ENCODE results near the gene INSRR.
A peak's percentile ranks its signal among the peaks of the same experiment; 100 is the strongest.

The INSRR gene

DNA sequence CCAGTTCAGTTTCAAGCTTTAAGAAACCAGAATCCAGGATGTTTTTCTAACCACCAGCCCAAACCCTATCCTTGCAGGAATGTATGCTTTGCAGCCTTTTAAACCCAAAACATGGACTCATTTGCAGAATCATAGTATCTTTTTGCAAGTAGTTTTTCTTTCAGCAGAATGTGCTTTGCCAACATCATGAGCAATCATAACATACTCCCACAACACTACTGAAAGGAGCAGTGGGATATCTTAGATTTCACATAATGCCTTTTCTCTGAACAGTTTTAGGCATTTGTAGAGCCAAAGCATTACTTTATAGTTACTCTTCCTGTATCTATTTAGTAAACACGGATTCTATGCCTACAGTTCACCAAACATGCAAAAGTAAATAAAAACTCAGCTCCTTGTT lies 32.3 kb downstream of the INSRR start:
- DNase-seq (ENCODE audit: low read depth) = no peak

DNA sequence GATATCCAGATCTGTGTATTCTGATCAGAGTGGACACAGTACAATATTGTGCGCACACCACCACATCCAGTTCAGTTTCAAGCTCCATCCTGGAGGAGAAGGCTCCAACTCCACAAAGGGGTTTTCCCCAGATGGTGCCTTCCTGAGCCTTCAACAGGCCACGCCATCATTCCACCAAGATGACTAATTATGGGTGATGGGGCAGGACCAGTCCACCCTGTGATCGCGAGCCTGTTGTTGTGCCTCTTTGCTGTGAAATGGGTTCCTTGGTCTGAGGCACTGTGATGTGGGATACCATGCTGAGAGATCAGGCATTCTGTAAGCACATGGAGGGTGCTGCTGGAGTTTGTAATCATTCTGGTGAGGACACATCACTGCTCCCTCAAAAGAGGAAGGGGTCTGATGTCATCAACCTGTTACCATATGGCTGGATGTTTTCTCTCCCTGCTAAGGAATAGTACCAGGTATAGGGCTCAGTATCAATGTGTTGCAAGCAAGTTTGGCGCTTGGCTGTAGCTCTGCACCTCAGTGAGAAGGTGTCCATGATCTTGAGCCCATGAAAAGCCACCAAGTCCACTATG lies 35.6 kb downstream of the INSRR start:
- no peak for DNase-seq (ENCODE audit: low read depth)

DNA sequence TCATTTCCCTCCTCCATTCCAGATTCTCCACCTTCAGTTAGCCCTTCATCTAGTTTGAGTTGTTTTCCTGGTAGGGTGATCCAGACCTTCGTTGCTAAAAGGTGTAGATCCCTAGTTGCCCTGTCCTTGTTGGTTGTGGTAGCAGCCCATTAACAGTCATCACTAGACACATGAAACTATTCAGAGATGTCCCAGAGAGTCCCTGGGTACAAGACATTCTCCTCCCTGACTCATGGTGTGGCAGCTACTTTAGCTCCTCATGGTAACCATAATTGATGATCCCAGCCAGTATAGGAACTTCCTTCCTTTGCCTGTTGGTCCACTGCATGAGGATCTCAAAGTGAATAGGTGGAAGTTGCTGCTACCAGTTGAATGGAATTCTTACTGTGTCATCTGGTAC lies 36.2 kb downstream of the INSRR start:
- DNase-seq (ENCODE audit: low read depth) = no peak

DNA sequence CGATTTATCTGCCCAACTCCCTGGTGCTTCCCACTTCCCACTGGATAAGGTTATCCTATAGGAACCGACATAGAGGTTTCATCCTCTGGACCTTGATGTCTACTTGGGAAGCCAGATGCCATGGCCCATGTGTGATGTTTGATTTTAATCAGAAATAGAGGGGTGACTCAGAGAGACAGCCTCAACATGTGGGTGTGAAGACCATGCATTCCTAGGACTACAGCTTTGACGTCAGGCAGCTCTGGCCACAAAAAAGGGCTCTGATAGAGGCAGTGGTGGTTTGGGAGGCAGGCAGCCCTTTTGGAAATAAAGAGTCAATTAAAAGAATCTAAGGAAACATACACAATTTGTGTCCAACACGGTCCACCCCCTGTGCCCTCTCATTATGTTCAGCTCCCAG lies 37.1 kb downstream of the INSRR start:
- no peak for DNase-seq (ENCODE audit: low read depth)

DNA sequence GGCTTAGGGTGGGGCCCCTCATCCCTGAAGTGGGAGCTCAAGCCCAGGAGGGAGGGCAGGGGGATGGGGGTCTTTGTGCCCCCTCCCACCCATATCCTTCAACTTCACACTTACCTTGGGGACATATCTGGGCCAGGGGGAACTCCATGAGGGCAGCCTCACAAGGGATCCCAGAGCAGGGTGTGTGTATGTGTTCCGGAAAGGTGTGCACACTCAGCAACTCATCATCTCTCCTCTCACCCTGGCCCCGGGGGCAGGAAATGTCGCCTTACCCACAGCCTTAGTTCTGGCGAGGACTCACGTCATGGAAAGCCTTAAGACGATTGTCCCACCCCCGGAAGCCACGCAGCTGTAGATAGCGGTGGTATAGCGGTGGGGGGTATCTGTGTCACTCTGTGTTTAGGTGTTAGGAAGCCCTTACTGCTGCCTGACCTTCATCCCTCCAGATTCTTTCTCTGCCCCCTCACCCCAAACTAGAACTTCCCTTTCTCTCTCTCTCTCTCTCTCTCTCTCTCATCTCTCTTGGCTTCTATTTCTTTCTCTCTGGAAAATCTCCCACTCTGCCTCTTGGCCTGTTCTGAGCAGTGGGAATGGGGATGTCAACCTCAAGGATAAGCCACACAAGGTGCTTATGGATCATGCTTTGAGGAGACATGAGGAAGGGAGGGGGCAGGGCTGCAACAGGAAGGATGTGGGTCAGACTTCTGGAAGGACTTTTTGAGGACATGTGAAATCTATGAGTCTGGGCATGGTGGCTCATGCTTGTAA lies 42.2 kb downstream of the INSRR start, which contains the start of gene SH2D2A:
SH2D2A (minus strand) TSS at position 288 of the 768 bp plus-strand sequence; CDS start at position 148, 140 bp downstream.
- DNase-seq (ENCODE audit: low read depth) = peak; percentile 92

DNA sequence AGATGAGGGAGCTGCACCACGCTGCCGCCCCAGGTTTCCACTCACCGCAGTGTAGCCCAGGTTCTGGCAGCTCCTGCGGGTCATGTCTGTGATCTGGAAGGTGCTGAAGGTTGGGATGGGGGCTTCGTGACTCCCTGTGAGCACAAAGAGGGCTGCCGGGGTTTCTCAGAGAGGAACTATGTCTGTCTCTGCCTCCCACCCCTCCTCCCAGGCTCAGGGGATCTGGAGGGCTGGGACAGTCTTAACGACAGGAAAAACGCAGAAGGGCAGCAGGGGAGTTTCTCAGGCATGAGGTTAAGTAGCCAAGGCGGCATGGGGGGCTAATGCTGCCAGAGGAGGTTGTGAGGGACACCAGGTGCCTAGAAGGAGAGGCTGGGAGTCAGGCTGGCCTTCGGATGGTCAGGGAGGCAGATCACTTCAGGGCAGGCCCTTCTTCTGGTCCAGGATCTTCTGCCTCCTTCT lies 42.9 kb downstream of the INSRR start:
- no peak for DNase-seq (ENCODE audit: low read depth)

DNA sequence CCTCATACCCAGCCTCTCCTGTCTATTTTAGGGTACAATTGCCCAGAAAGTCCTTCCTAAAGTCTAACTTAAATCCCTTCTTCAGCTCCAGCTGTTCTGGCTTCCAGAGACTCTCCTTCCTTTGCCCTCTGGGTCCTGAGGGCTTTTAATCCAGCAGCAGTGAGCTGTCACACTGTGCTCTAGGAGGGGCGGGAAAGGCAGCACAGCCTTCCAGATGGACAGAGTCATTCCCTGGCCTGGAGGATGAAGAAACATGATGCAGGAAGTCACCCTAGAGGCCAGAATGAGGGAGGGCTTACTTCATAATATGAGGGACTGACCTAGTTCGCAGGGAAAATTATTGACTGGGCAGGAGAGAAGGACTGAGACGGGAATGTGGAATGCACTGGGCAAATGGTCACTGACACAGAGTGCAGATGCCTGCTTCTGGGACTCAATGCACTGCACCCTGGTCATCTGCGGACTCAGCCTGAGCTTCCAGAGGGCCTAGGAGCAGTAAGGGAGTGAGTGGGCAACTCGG lies 43.5 kb downstream of the INSRR start:
- DNase-seq (ENCODE audit: low read depth) = no peak

DNA sequence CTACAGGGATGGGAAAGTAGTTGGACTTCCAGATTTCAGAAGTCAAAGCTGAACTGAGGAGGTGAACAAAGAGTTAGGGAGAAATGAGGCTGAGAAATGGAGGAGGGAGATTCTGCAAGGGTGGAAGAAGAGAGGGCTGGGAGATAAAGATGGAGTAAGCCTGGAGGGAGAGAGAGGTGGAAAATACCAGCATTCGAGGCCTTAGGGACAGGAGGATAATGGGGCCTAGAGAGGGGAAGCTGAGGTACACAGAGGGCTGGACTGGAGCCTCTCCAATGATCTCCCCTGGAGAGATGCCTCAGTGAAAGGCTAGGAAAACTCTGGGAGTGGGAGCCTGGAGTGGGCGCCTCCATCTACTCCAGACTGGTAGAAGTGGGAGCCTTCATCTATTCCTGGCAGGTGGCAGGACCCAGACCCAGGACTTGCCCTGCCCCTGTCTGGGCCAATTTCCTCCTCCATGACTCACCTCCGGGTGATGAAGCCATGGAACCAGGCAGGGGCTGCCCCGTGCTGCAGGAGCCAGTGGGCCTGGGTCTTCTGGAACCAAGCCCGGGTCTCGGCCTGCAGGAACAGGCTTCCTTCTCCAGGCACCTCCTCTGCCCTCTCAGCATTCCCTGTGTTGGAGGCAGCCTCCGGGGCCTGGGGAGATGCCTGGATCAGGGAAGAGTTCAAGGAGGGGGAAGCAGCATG lies 44.2 kb downstream of the INSRR start:
- peak; percentile 26 for DNase-seq (ENCODE audit: low read depth)

DNA sequence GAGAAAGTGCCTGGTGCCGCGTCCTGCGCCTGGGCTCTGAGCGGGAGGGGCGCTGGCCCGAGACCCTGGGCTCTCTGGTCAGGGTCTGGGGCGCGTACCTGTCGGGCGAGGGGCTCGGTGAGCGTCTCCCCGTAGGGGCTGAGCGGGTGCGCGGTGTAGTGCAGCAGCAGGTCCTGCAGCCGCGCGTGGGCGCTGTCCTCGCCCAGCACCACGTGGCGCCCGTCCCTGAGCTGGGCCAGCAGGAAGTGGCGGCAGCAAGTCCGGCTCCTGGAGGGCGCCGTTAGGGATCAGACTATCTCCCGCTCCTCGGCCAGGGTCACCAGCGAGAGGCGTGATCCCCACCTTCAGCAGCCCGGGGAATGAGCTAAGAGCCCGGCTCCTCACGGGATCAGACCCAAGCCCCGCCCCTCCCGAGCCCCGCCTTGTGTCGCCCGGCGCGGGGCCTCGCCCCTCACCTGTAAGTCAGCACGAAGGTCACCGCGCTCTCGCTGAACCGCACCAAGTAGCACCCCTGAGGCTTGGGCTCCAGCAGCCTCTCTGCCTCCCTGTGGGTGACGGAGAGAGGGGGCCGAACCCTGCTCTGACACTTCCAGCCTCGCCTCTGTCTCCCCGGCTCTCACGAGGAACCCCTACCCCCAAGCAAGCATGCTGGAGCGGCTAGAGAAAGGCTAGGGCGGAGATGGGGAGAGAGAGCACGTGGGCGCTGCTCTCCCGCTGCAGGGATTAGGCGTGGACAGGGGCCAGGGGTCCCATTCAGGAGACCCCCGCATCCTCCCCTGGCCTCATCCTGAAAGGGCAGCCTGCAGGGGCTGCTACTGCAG lies 45.0 kb downstream of the INSRR start:
- DNase-seq (ENCODE audit: low read depth) = peak; percentile 69

DNA sequence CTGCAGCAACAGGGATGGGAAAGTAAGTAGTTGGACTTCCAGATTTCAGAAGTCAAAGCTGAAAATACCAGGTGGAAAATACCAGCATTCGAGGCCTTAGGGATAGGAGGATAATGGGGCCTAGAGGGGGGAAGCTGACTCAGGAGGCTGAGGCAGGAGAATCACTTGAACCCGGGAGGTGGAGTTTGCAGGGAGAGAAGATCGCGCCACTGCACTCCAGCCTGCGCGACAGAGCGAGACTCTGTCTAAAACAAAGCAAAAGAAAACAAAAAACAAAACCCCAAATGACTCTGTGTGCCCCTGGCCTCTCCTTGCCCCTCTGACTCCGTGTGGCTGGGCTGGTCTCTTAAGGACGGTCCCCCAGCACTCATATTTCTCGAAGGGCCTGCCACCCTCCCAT lies 45.6 kb downstream of the INSRR start:
- DNase-seq (ENCODE audit: low read depth) = no peak

DNA sequence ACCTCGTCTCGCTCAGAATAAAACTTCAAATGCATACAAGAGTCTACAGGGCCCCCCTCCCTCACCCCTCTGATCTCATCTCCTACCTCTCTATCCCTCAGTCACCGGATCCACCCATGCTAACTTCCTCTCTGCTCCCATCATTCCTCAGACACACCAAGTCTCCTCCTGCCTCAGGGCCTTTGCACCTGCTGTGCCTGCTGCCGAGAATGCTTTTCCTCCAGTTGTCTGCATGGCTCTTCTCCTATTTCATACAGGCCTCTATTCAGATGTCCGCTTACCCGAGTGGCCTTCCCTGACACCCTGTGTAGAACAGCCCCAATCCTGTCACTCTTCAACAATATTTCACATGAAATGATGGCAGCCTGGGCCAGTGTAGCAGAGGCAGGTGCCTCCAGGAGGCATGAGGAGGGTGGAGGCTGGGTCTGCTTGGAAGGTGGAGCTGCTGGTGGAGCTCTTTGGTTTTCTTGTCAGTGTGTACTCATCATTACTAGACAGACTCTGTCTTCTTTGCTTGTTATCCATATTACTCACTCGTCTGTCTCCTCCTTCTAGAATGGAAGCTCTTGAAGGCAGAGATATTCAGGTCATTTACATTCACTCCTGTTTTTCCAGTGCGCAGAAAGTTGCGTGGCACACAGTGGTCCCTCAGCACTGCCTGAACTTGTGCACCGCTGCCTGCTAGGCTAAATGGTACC lies 46.5 kb downstream of the INSRR start:
- DNase-seq (ENCODE audit: low read depth) = no peak

DNA sequence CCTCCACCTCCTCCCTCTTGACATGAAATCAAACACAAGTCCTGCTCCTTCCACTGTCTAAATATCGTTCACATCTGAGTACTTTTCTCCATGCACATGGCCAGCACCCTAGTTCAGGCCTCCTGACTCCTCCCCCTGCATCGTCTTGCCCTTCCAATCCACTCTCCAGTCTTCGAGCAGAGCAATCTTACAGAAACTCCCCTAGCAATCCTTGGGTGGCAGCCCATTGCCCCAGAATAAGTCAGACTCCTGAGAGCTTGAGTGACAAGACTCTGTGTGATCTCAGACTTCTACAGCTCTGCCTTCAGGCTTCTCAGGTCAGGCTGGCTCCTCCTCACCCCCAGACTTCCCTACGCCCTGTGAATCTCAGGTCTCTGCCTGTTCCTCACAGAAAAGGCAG lies 47.7 kb downstream of the INSRR start:
- DNase-seq (ENCODE audit: low read depth) = no peak

DNA sequence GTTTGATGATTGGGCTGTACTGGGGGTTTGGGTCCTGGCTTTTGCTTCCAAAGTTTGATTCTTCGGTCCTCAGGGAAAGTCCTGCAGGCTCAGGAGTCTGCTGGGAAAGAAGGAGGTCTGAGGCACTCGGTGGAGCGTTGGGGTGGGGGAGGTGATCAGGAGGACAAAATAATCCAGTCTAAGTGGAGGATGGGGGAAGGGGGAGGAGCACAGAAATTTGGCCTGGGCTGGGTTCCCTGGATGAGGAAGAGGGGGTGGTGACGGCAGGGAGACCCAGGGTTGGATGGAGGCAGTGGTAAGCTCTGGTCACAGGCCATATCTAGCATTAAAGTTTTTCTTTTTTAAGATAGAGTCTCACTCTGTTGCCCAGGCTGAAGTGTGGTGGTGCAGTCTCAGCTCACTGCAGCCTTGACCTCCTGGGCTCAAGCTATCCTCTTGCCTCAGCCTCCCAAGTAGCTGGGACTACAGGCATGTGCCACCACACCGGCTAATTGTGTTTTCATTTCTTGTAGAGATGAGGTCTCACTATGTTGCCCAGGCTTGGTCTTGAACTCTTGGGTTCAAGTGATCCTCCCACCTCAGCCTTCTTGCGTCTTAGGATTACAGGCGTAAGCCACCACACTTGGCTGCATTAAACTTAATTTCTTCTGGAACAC lies 49.1 kb downstream of the INSRR start:
- DNase-seq (ENCODE audit: low read depth) = no peak

DNA sequence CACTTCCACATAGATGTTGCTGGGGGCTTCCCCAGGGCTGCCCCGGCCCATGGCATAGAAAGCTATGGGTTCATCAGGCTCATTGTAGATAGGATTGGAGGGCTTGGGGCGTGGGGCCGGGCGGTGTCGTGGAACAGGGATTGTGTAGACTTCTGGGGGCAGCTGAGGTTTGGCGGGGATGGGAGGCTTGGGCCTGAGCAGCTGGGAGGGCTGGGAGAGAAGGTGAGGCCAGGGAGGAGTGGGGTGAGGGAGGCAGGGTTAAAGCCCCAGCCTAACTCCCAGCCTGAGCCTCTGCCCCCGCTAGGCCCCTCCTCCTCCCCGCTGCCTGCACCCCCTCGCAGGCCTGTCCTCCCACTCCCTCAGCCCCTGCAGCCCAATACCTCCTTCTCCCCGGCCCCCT lies 49.6 kb downstream of the INSRR start:
- DNase-seq (ENCODE audit: low read depth) = no peak

DNA sequence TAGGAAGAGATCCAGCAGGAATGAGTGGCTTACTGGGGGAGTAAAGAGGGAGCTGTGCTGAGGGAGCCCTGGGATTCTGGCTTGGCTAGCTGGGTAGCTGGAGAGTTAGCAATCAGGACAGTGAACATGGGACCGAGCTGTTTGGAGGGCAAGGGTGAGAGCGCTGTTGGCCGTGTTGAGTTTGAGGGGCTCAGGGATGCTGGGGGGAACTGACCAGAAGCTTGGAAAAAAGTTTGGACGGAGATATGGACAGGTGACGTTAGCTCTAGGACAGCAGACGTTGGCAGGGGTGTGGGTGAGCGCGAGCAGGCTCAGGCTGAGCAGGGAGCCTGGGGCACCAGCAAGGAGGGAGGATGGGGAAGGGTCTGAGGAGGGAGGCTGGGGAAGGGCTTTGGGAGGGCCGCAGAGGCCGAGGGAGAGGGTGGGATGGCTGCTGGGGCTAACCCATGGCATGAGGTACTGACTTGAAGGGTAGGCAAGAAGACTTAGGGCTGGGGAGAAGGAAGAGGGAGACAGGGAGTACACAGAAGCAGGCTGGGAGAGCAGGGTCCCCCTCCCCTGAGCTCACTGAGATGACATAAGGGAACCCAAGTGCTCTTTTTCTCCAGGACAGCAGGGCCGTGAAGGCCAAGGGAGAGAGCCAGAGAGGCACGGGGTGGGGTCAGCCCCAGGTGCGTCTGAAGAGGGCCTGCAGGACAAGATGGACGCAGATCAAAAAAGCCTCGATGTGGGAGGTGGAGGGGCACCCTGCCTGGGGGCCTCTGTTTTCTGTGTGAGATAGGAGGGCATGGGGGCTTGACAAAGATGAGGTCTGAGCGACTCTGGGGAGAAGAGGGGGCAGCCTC lies 50.5 kb downstream of the INSRR start:
- no peak for DNase-seq (ENCODE audit: low read depth)

DNA sequence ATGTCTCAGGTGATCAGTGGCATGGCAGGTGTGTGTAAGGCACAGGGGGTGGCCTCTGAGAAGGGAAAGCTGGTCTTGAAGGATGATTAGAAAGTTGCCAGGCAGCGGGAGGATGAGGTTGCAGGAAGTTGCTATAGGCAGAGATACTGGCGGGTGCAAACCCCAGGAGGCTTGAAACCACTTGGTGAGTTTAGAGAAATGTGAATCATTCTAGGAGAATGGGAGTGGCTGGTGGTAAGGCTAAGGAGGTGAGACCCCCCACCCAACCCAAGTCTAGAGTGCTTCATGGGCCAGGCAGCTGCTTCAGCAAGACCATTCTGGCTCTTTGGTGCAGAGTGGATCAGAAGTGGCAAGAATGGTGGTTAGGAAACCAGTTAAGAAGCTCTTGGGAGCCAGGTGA lies 51.3 kb downstream of the INSRR start:
- no peak for DNase-seq (ENCODE audit: low read depth)

DNA sequence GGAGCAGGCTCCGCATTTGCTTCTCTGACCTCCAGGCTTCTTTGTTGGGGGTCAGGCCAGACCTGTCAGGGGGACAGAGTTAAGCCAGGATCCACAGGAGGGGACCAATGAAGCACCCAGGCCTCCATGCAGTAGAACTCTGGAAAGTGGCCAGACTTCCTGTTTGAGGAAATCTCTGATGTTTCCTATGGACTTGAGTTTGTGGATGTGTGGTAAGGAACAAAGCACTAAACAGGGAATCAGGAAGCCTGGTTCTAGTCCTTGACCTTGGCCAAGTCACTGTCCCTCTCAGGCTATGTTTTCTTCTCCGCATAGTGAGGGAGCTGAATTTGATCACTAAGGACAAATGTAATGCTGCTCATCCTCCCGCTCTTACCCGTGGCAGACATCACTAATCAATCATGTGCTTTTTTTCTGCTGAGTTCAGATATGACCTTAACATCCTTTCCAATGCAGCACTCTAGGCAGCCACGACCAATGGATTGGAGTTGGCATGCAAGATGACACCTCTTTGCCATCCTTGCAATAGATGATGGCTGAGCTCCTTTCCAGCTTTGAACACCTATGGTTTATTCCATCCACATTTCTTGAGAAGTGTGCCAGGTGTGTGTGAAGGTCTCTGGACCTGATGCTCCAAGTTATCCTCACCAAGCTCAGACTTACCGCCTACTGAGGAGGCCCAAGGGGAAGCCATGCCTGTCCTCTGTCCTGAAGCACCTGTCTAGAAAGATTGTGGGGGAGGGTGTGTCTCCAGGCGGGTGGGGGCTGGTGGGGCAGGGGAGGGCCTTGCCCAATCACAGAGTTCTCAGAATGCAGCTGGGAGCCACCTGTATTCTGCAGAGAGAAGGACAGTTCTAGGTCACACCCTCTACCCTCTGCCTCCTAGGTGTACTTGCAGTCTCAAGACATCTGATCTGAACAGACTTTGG lies 52.1 kb downstream of the INSRR start:
- no peak for DNase-seq (ENCODE audit: low read depth)

DNA sequence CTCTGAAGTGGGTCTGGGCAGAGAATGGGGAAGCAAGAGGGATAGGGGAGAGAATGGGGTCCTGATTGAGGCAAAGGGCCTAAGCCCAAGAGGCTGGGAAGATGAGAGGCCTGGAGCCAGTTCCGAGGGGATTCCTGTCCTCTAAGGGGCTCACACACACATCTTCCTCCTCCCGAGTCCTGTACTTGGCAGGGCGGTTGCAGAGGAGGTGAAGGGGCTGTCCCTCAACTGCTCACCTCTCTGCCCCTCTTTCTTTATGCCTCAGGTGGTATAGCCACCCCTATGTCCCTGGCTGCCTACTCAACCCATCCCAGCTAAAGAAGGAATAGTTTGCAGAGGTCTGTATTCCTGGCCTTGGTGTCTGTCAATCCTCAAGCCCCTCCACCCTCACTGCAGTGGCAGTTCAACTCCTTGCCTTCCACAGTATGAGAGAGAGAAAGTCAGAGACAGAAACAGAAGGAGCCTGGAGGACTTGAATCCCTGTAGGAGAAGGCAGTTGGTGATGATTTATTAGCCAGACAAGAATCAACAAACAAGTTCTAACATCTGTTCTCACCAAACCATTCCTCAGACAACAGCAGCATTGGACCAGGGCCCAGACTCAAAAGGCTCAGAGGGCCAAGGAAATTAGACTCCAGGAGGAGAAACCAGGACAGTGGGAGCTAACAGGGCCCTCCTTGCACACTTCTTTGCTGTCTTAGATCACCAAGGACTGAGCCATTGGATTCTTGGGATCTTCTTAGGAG lies 53.0 kb downstream of the INSRR start:
- DNase-seq (ENCODE audit: low read depth) = no peak
